HepG2 (cell line): ENCODE data around the gene TSR1. TPM values are rescaled to one million over a fixed set of nuclear protein-coding genes. Genes with fewer than 3 reads are reported as not detected.

Source experiments
- ARNTL ChIP-seq: sonication (generic); formaldehyde crosslinking; IDR thresholded peaks from 2 replicates; pipeline ENCODE4 v1.4.0; 2020; ENCODE audit warnings: mild to moderate bottlenecking, missing genetic modification reagents
- BCL6 ChIP-seq: IDR thresholded peaks from 2 replicates; pipeline ENCODE4 v1.6.1; 2016; ENCODE audit warnings: missing genetic modification reagents, missing compliant biosample characterization
- CEBPB ChIP-seq: IDR thresholded peaks from 2 replicates; pipeline ENCODE4 v1.6.1; 2011; ENCODE audit warnings: low read depth, low read length, improper control_type of control experiment, borderline replicate concordance
- CHD2 ChIP-seq: IDR thresholded peaks from 2 replicates; pipeline ENCODE4 v1.6.1; 2011; ENCODE audit warnings: low read depth, low read length, improper control_type of control experiment
- DPF2 ChIP-seq: sonication (generic); formaldehyde crosslinking; IDR thresholded peaks from 2 replicates; pipeline ENCODE4 v1.4.0; 2020; ENCODE audit warnings: mild to moderate bottlenecking, low read depth, missing genetic modification reagents, borderline replicate concordance
- KAT2B ChIP-seq: fragments of 150-350 bp; IDR thresholded peaks from 2 replicates; pipeline ENCODE4 v1.6.1; 2014; ENCODE audit warnings: low read depth, low read length, borderline replicate concordance
- NFE2 ChIP-seq: sonication (generic); formaldehyde crosslinking; IDR thresholded peaks from 2 replicates; pipeline ENCODE4 v1.4.0; 2020; ENCODE audit warnings: missing genetic modification reagents
- NFE2L1 ChIP-seq: sonication (generic); formaldehyde crosslinking; IDR thresholded peaks from 2 replicates; pipeline ENCODE4 v1.4.0; 2020; ENCODE audit warnings: missing genetic modification reagents, mild to moderate bottlenecking, borderline replicate concordance
- NR2C2 ChIP-seq: sonication (generic); formaldehyde crosslinking; IDR thresholded peaks from 2 replicates; pipeline ENCODE4 v1.4.0; 2020; ENCODE audit warnings: missing genetic modification reagents, mild to moderate bottlenecking, moderate library complexity, borderline replicate concordance
- RFX3 ChIP-seq: IDR thresholded peaks from 2 replicates; pipeline ENCODE4 v1.6.1; 2016; ENCODE audit warnings: missing biosample characterization, missing genetic modification reagents
- SOX5 ChIP-seq: IDR thresholded peaks from 2 replicates; pipeline ENCODE4 v1.6.1; 2016; ENCODE audit warnings: borderline replicate concordance
- SP5 ChIP-seq: IDR thresholded peaks from 2 replicates; pipeline ENCODE4 v1.6.1; 2016; ENCODE audit warnings: low read depth, borderline replicate concordance
- TCF7 ChIP-seq: sonication (generic); IDR thresholded peaks from 2 replicates; pipeline ENCODE4 v1.6.1; 2016; ENCODE audit warnings: antibody characterized with exemption, low read depth
- TRIM24 ChIP-seq: sonication (generic); formaldehyde crosslinking; IDR thresholded peaks from 2 replicates; pipeline ENCODE4 v1.8.0; 2022; ENCODE audit warnings: mild to moderate bottlenecking, missing genetic modification reagents
- YY1 ChIP-seq: IDR thresholded peaks from 2 replicates; pipeline ENCODE4 v1.6.1; 2011; ENCODE audit warnings: low read length, low read depth, moderate library complexity, mild to moderate bottlenecking; ENCODE audit not compliant: insufficient read depth, insufficient replicate concordance
- ZNF768 ChIP-seq: sonication (generic); formaldehyde crosslinking; IDR thresholded peaks from 2 replicates; pipeline ENCODE4 v1.4.0; 2020; ENCODE audit warnings: missing genetic modification reagents
- ZSCAN22 ChIP-seq: sonication (generic); formaldehyde crosslinking; IDR thresholded peaks from 2 replicates; pipeline ENCODE4 v1.4.0; 2020; ENCODE audit warnings: mild to moderate bottlenecking, missing genetic modification reagents
- polyA plus RNA-seq, 8 experiments: library from polyadenylated mRNA; depleted of rRNA in 3 of 8; stranded (reverse) in 7 of 8; unstranded in 1 of 8; fragments of >200 nt; fragmentation: Illumina TruSeq in 4 of 8; extraction: Trizol in 4 of 8; gene quantifications; 2 replicates each; pipeline versions ENCODE4 v1.2.1 to v1.2.3, GENCODE V29; 2011 to 2016; ENCODE audit warnings: low read depth in 4 of 8, missing spikeins in 1 of 8, mixed read lengths in 1 of 8; ENCODE audit not compliant: insufficient read depth in 1 of 8
- total RNA-seq, 5 experiments: library from RNA; depleted of rRNA; stranded (reverse); fragments of >200 nt; fragmentation: Illumina TruSeq; extraction: Trizol; gene quantifications; 2 replicates each; pipeline ENCODE4 v1.2.3, GENCODE V29; 2016; ENCODE audit warnings: low read depth in 1 of 5
- TF ChIP-seq, protein P1 (sequence below): sonication (generic); IDR thresholded peaks from 2 replicates; pipeline ENCODE4 v1.6.1; 2016; ENCODE audit warnings: low read depth, borderline replicate concordance
- TF ChIP-seq, protein P2 (sequence below): sonication (generic); formaldehyde crosslinking; IDR thresholded peaks from 2 replicates; pipeline ENCODE4 v1.4.0; 2020; ENCODE audit warnings: mild to moderate bottlenecking, low read depth, missing genetic modification reagents
- TF ChIP-seq, protein P3 (sequence below): fragments of 450-650 bp; IDR thresholded peaks from 2 replicates; pipeline ENCODE4 v1.6.1; 2016
- TF ChIP-seq, protein P4 (sequence below): sonication (generic); formaldehyde crosslinking; IDR thresholded peaks from 2 replicates; pipeline ENCODE4 v1.4.0; 2020; ENCODE audit warnings: missing genetic modification reagents
- TF ChIP-seq, protein P5 (sequence below): sonication (generic); formaldehyde crosslinking; IDR thresholded peaks from 2 replicates; pipeline ENCODE4 v1.4.0; 2020; ENCODE audit warnings: missing genetic modification reagents, low read depth, mild to moderate bottlenecking, borderline replicate concordance

Gene TSR1
- total and polyA plus RNA-seq, 2 of the 13 experiments (the other 11 are each of a cell fraction or from before 2014, with no cell fraction given) = 7.1 to 65.8 TPM

DNA sequence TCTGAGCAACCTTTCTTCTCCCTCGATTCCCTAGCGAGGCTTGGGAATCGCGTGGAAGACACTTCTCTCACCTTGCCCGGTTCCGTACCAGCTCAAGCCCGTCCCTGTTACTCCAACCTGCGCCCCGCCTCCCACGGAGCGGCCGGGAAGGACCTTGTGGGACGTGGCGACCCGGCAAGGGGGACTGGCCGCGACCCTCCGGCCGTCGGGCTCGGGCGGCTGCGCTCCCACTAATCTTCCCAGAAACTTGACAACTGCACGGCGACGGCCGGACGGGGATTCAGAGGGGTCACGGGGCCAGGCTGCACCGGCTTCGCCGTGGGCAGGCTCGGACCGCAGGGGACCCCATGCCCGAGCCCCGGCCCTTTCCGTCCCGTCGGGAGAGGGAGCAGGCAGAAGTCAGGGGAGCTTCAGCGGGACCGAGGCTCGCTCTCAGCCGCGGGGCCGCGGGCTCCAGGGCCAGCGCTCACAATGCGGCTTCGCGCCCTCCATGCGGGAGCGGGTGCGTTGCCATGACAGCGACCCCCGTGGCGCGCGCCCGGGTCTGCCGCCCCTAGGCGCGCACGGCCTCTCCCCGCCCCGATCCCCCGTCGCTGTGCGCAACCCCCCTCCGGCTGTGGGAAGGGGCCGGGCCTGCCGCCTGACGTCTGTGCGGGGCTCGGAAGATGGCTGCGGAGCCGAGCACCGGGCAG lies 741 bp upstream of the TSR1 start, which contains the start of gene SGSM2 (continued):
- TF ChIP-seq DPF2 = 0 out of 2 replicates have a peak, but pooled peaks have one; percentile 6
- TF ChIP-seq ARNTL (CRISPR knock-in tag) = no peak
- TF ChIP-seq, protein P1, sequence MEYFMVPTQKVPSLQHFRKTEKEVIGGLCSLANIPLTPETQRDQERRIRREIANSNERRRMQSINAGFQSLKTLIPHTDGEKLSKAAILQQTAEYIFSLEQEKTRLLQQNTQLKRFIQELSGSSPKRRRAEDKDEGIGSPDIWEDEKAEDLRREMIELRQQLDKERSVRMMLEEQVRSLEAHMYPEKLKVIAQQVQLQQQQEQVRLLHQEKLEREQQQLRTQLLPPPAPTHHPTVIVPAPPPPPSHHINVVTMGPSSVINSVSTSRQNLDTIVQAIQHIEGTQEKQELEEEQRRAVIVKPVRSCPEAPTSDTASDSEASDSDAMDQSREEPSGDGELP = no peak
- peak; percentile 82 for TF ChIP-seq YY1
- TF ChIP-seq BCL6 (CRISPR knock-in tag) = peak; percentile 25; the same call in 1 of the 2 replicates
- TF ChIP-seq ZSCAN22 (CRISPR knock-in tag) = no peak
- no peak for TF ChIP-seq TRIM24 (CRISPR knock-in tag)
- TF ChIP-seq TCF7 = no peak
- TF ChIP-seq SP5 (CRISPR knock-in tag) = no peak
- TF ChIP-seq NFE2 (CRISPR knock-in tag) = no peak
- no peak for TF ChIP-seq KAT2B
- TF ChIP-seq RFX3 = peak; percentile 66
- TF ChIP-seq, protein P2, sequence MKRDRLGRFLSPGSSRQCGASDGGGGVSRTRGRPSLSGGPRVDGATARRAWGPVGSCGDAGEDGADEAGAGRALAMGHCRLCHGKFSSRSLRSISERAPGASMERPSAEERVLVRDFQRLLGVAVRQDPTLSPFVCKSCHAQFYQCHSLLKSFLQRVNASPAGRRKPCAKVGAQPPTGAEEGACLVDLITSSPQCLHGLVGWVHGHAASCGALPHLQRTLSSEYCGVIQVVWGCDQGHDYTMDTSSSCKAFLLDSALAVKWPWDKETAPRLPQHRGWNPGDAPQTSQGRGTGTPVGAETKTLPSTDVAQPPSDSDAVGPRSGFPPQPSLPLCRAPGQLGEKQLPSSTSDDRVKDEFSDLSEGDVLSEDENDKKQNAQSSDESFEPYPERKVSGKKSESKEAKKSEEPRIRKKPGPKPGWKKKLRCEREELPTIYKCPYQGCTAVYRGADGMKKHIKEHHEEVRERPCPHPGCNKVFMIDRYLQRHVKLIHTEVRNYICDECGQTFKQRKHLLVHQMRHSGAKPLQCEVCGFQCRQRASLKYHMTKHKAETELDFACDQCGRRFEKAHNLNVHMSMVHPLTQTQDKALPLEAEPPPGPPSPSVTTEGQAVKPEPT (CRISPR knock-in tag) = 0 out of 2 replicates have a peak, but pooled peaks have one; percentile 44
- no peak for TF ChIP-seq NR2C2 (CRISPR knock-in tag)
- no peak for TF ChIP-seq CHD2
- TF ChIP-seq CEBPB = no peak
- no peak for TF ChIP-seq SOX5 (CRISPR knock-in tag)
- no peak for TF ChIP-seq NFE2L1
- TF ChIP-seq, protein P3, sequence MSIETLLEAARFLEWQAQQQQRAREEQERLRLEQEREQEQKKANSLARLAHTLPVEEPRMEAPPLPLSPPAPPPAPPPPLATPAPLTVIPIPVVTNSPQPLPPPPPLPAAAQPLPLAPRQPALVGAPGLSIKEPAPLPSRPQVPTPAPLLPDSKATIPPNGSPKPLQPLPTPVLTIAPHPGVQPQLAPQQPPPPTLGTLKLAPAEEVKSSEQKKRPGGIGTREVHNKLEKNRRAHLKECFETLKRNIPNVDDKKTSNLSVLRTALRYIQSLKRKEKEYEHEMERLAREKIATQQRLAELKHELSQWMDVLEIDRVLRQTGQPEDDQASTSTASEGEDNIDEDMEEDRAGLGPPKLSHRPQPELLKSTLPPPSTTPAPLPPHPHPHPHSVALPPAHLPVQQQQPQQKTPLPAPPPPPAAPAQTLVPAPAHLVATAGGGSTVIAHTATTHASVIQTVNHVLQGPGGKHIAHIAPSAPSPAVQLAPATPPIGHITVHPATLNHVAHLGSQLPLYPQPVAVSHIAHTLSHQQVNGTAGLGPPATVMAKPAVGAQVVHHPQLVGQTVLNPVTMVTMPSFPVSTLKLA = no peak
- TF ChIP-seq, protein P4, sequence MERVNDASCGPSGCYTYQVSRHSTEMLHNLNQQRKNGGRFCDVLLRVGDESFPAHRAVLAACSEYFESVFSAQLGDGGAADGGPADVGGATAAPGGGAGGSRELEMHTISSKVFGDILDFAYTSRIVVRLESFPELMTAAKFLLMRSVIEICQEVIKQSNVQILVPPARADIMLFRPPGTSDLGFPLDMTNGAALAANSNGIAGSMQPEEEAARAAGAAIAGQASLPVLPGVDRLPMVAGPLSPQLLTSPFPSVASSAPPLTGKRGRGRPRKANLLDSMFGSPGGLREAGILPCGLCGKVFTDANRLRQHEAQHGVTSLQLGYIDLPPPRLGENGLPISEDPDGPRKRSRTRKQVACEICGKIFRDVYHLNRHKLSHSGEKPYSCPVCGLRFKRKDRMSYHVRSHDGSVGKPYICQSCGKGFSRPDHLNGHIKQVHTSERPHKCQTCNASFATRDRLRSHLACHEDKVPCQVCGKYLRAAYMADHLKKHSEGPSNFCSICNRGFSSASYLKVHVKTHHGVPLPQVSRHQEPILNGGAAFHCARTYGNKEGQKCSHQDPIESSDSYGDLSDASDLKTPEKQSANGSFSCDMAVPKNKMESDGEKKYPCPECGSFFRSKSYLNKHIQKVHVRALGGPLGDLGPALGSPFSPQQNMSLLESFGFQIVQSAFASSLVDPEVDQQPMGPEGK (CRISPR knock-in tag) = peak; percentile 23; the same call in 1 of the 2 replicates
- TF ChIP-seq ZNF768 = peak; percentile 22; the same call in 1 of the 2 replicates
- TF ChIP-seq, protein P5, sequence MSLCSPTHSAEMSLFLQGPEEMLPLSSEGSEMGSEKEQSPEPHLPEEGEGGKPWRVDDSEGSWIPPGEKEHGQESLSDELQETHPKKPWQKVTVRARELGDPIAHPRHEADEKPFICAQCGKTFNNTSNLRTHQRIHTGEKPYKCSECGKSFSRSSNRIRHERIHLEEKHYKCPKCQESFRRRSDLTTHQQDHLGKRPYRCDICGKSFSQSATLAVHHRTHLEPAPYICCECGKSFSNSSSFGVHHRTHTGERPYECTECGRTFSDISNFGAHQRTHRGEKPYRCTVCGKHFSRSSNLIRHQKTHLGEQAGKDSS (CRISPR knock-in tag) = no peak
